ENCODE measurements around the gene ARHGAP6. TPM values are rescaled to one million over a fixed set of nuclear protein-coding genes. Genes with fewer than 3 reads are reported as not detected.
"Not testable (repeated sequence)": the region's sequence is repeated elsewhere in the genome, so short reads cannot be mapped to it uniquely, and the experiment has no call there.

ARHGAP6 gene
- total and polyA plus RNA-seq, 9 donors: 14.1 to 32.9 (median 20.3) TPM

GRCh38 chrX:11366998-11367595 lies 298.6 kb downstream of the ARHGAP6 start:
- H3K4me1 ChIP-seq (ENCODE audit: insufficient read depth): no peaks in the 10 kb centered on the region
- H3K9me3 ChIP-seq: no peaks in the 10 kb centered on the region
- H3K27me3 ChIP-seq: no peaks in the 10 kb centered on the region
- TF ChIP-seq POLR2A (IDR thresholded peaks at IDR 0.05): no peak
- no peak for TF ChIP-seq CTCF (IDR thresholded peaks at IDR 0.05)
- TF ChIP-seq EP300 (IDR thresholded peaks at IDR 0.05): no peak
- H3K36me3 ChIP-seq: no peaks in the 10 kb centered on the region
- no peak for DNase-seq
- intact Hi-C loops (cut with DNase I): no loop called here
- 40 to 56% (median 42%) methylated on average over 2 of the region's 2 CpGs for whole genome bisulfite sequencing, 3 donors
- no peak overlapping the region for H3K4me3 ChIP-seq
- H3K27ac ChIP-seq: no peak overlapping the region

GRCh38 chrX:11365426-11365825 lies 300.3 kb downstream of the ARHGAP6 start:
- TF ChIP-seq POLR2A (IDR thresholded peaks at IDR 0.05) (no peak), CTCF (IDR thresholded peaks at IDR 0.05) (no peak), EP300 (IDR thresholded peaks at IDR 0.05) (no peak)
- intact Hi-C loops (cut with DNase I): no loop called here
- DNase-seq: no peak
- Histone ChIP-seq H3K27ac (no peak overlapping the region), H3K9me3 (no peaks in the 10 kb centered on the region), H3K4me1 (ENCODE audit: insufficient read depth) (no peaks in the 10 kb centered on the region), H3K4me3 (no peak overlapping the region), H3K36me3 (no peaks in the 10 kb centered on the region), H3K27me3 (no peaks in the 10 kb centered on the region)
- 78 to 86% (median 86%) methylated on average over 3 of the region's 3 CpGs for WGBS, 3 donors

GRCh38 chrX:11364835-11365234 lies 300.9 kb downstream of the ARHGAP6 start:
- intact Hi-C loops (cut with DNase I): no loop called here
- 90 to 95% (median 94%) methylated on average over 3 of the region's 3 CpGs for WGBS, 3 donors
- no peak overlapping the region for H3K4me3 ChIP-seq
- no peak for DNase-seq
- no peaks in the 10 kb centered on the region for H3K4me1 ChIP-seq (ENCODE audit: insufficient read depth)
- TF ChIP-seq POLR2A (IDR thresholded peaks at IDR 0.05): no peak
- TF ChIP-seq CTCF (IDR thresholded peaks at IDR 0.05): no peak
- TF ChIP-seq EP300 (IDR thresholded peaks at IDR 0.05): no peak
- no peaks in the 10 kb centered on the region for H3K9me3 ChIP-seq
- H3K27ac ChIP-seq: no peak overlapping the region
- no peaks in the 10 kb centered on the region for H3K36me3 ChIP-seq
- H3K27me3 ChIP-seq: no peaks in the 10 kb centered on the region

- H3K4me3 ChIP-seq; intact Hi-C loops (cut with DNase I); H3K9me3 ChIP-seq; H3K36me3 ChIP-seq; H3K27me3 ChIP-seq; H3K27ac ChIP-seq; DNase-seq; H3K4me1 ChIP-seq (ENCODE audit: insufficient read depth): not testable (repeated sequence)
- WGBS, 3 donors: 69 to 74% (median 69%) methylated on average over 1 of the region's 1 CpG
Observed at GRCh38 chrX:11363825-11364224, 301.9 kb downstream of the ARHGAP6 start.

- H3K36me3 ChIP-seq: no peaks in the 10 kb centered on the region
- no peaks in the 10 kb centered on the region for H3K9me3 ChIP-seq
- no peaks in the 10 kb centered on the region for H3K27me3 ChIP-seq
- intact Hi-C loops (cut with DNase I): no loop called here
- H3K4me3 ChIP-seq: no peak overlapping the region
- DNase-seq: no peak
- no peak overlapping the region for H3K27ac ChIP-seq
- no peaks in the 10 kb centered on the region for H3K4me1 ChIP-seq (ENCODE audit: insufficient read depth)
- TF ChIP-seq POLR2A (IDR thresholded peaks at IDR 0.05) (no peak), CTCF (IDR thresholded peaks at IDR 0.05) (no peak), EP300 (IDR thresholded peaks at IDR 0.05) (no peak)
- WGBS, 3 donors: 75 to 81% (median 80%) methylated on average over 4 of the region's 4 CpGs
Observed at GRCh38 chrX:11363069-11363594, 302.6 kb downstream of the ARHGAP6 start.

- H3K36me3 ChIP-seq; H3K9me3 ChIP-seq; DNase-seq; H3K27me3 ChIP-seq; H3K27ac ChIP-seq; intact Hi-C loops (cut with DNase I); H3K4me1 ChIP-seq (ENCODE audit: insufficient read depth); H3K4me3 ChIP-seq: not testable (repeated sequence)
- 64 to 79% (median 77%) methylated on average over 3 of the region's 3 CpGs for WGBS, 3 donors
Observed at GRCh38 chrX:11361666-11362065, 304.1 kb downstream of the ARHGAP6 start.

- H3K36me3 ChIP-seq; H3K9me3 ChIP-seq; DNase-seq; H3K4me3 ChIP-seq; H3K27ac ChIP-seq; intact Hi-C loops (cut with DNase I); H3K27me3 ChIP-seq; H3K4me1 ChIP-seq (ENCODE audit: insufficient read depth): not testable (repeated sequence)
- WGBS, 3 donors: 30 to 50% (median 35%) methylated on average over 2 of the region's 2 CpGs
Observed at GRCh38 chrX:11355944-11356343, 309.8 kb downstream of the ARHGAP6 start.

Measured in ovary (tissue), 9 donors.